ENCODE results near the gene MFN1.

MFN1 gene

GRCh38 chr3:179333084-179333483 lies 14.4 kb upstream of the MFN1 start:
- no peak for DNase-seq (ENCODE audit: low read depth, low spot score)
- H3K27ac ChIP-seq, result no peak overlapping the region

GRCh38 chr3:179336345-179336929 lies 11.1 kb upstream of the MFN1 start:
- no peak for DNase-seq (ENCODE audit: low read depth, low spot score)
- no peak overlapping the region for H3K27ac ChIP-seq

- DNase-seq (ENCODE audit: low read depth, low spot score), result peak; percentile 8
- H3K27ac ChIP-seq, result peak overlapping the region; percentile 71
Observed at GRCh38 chr3:179348325-179349013, 960 bp downstream of the MFN1 start.

- no peak overlapping the region for H3K27ac ChIP-seq
- DNase-seq (ENCODE audit: low read depth, low spot score), result no peak
Observed at GRCh38 chr3:179355996-179356395, 8.5 kb downstream of the MFN1 start.

- no peak for DNase-seq (ENCODE audit: low read depth, low spot score)
- H3K27ac ChIP-seq, result no peak overlapping the region
Observed at GRCh38 chr3:179363332-179363731, 15.8 kb downstream of the MFN1 start.

GRCh38 chr3:179369621-179370020 lies 22.1 kb downstream of the MFN1 start:
- no peak for DNase-seq (ENCODE audit: low read depth, low spot score)

GRCh38 chr3:179373938-179374337 lies 26.4 kb downstream of the MFN1 start:
- H3K27ac ChIP-seq, result no peak overlapping the region
- no peak for DNase-seq (ENCODE audit: low read depth, low spot score)

More at GRCh38 chr3:179369621-179370020, 22.1 kb downstream of the MFN1 start:
- H3K27ac ChIP-seq, result no peak overlapping the region

GRCh38 chr3:179375091-179375999 lies 27.8 kb downstream of the MFN1 start:
- H3K27ac ChIP-seq, result no peak overlapping the region
- DNase-seq (ENCODE audit: low read depth, low spot score), result no peak

- DNase-seq (ENCODE audit: low read depth, low spot score), result no peak
- H3K27ac ChIP-seq, result no peak overlapping the region
Observed at GRCh38 chr3:179376474-179376873, 29.0 kb downstream of the MFN1 start.

- no peak overlapping the region for H3K27ac ChIP-seq
- DNase-seq (ENCODE audit: low read depth, low spot score), result no peak
Observed at GRCh38 chr3:179391906-179392305, 44.4 kb downstream of the MFN1 start.

- DNase-seq (ENCODE audit: low read depth, low spot score), result no peak
- H3K27ac ChIP-seq, result no peak overlapping the region
Observed at GRCh38 chr3:179398574-179399231, 51.2 kb downstream of the MFN1 start.

GRCh38 chr3:179401561-179401960 lies 54.1 kb downstream of the MFN1 start:
- DNase-seq (ENCODE audit: low read depth, low spot score), result no peak
- no peak overlapping the region for H3K27ac ChIP-seq

- no peak for DNase-seq (ENCODE audit: low read depth, low spot score)
Observed at GRCh38 chr3:179402963-179403362, 55.5 kb downstream of the MFN1 start.

GRCh38 chr3:179404307-179404706 lies 56.8 kb downstream of the MFN1 start:
- no peak overlapping the region for H3K27ac ChIP-seq
- no peak for DNase-seq (ENCODE audit: low read depth, low spot score)

More at GRCh38 chr3:179402963-179403362, 55.5 kb downstream of the MFN1 start:
- no peak overlapping the region for H3K27ac ChIP-seq

GRCh38 chr3:179410331-179410730 lies 62.8 kb downstream of the MFN1 start:
- no peak for DNase-seq (ENCODE audit: low read depth, low spot score)
- H3K27ac ChIP-seq, result no peak overlapping the region

- no peak for DNase-seq (ENCODE audit: low read depth, low spot score)
Observed at GRCh38 chr3:179410999-179411398, 63.5 kb downstream of the MFN1 start.

GRCh38 chr3:179414804-179415203 lies 67.3 kb downstream of the MFN1 start:
- no peak overlapping the region for H3K27ac ChIP-seq
- no peak for DNase-seq (ENCODE audit: low read depth, low spot score)

More at GRCh38 chr3:179410999-179411398, 63.5 kb downstream of the MFN1 start:
- no peak overlapping the region for H3K27ac ChIP-seq

- H3K27ac ChIP-seq, result no peak overlapping the region
Observed at GRCh38 chr3:179415377-179415776, 67.9 kb downstream of the MFN1 start.

GRCh38 chr3:179416681-179417080 lies 69.2 kb downstream of the MFN1 start:
- no peak for DNase-seq (ENCODE audit: low read depth, low spot score)
- no peak overlapping the region for H3K27ac ChIP-seq

More at GRCh38 chr3:179415377-179415776, 67.9 kb downstream of the MFN1 start:
- no peak for DNase-seq (ENCODE audit: low read depth, low spot score)

GRCh38 chr3:179418610-179419009 lies 71.1 kb downstream of the MFN1 start:
- DNase-seq (ENCODE audit: low read depth, low spot score), result no peak
- no peak overlapping the region for H3K27ac ChIP-seq
